AG09309 (cell line): Measurements from ENCODE around the gene CALHM1.

ENCODE experiments used
- DNase-seq: peaks from one replicate; pipeline ENCODE4 v3.0.0-alpha.2; 2010; ENCODE audit warnings: low read depth
- H3K4me3 ChIP-seq: 2 replicates; pipeline ENCODE4 v1.5.1; 2011; ENCODE audit warnings: mild to moderate bottlenecking, low read depth, low read length, moderate library complexity; ENCODE audit not compliant: control insufficient read depth
- TF ChIP-seq, protein P1 (sequence below): IDR thresholded peaks from 2 replicates; pipeline ENCODE4 v1.5.1; 2011; ENCODE audit warnings: mild to moderate bottlenecking, low read depth, low read length, inconsistent platforms; ENCODE audit not compliant: insufficient read depth, control insufficient read depth; ENCODE audit errors: missing control alignments

The CALHM1 gene

DNA sequence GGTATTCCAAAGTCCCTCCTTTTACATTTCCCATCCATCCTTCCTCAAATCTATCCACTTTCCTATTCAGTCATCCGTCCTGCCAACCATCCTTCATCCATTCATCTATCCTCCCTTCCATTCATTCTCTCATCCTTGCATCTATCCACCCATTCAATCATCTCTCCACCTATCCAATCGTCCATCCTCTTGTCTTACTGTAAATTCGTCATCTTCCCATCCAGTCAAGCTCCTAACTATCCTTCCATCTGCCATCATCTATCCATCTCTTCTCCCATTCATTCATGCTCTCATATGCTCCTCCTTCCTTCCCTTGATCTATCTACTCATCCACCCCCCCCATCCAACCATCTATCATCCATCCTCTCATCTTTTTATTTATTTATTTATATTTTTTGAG lies 15.4 kb upstream of the CALHM1 start:
- no peak overlapping the region for H3K4me3 ChIP-seq
- TF ChIP-seq, protein P1, sequence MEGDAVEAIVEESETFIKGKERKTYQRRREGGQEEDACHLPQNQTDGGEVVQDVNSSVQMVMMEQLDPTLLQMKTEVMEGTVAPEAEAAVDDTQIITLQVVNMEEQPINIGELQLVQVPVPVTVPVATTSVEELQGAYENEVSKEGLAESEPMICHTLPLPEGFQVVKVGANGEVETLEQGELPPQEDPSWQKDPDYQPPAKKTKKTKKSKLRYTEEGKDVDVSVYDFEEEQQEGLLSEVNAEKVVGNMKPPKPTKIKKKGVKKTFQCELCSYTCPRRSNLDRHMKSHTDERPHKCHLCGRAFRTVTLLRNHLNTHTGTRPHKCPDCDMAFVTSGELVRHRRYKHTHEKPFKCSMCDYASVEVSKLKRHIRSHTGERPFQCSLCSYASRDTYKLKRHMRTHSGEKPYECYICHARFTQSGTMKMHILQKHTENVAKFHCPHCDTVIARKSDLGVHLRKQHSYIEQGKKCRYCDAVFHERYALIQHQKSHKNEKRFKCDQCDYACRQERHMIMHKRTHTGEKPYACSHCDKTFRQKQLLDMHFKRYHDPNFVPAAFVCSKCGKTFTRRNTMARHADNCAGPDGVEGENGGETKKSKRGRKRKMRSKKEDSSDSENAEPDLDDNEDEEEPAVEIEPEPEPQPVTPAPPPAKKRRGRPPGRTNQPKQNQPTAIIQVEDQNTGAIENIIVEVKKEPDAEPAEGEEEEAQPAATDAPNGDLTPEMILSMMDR = no peak
- DNase-seq = no peak

DNA sequence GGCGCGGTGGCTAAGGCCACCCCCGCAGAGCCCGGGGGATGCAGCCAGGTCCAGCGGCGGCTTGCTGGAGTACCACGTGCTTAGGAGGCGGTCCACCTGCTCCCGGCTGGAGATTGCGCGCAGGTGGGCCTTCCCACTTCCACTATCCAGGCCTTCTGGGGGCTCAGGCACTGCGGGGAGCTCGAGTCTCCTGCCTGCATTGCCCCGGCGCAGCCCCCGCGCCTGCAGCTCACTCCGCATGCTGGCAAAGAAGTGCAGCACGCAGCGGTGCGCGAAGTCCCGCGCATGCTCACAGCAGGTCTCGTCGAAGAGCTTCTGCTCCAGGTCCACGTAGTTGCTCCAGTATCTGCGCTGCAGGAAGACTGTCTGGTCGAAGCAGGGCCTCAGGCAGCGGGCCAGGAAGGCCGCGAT lies 14.6 kb upstream of the CALHM1 start:
- no peak overlapping the region for H3K4me3 ChIP-seq
- TF ChIP-seq, protein P1 = no peak
- DNase-seq = no peak

DNA sequence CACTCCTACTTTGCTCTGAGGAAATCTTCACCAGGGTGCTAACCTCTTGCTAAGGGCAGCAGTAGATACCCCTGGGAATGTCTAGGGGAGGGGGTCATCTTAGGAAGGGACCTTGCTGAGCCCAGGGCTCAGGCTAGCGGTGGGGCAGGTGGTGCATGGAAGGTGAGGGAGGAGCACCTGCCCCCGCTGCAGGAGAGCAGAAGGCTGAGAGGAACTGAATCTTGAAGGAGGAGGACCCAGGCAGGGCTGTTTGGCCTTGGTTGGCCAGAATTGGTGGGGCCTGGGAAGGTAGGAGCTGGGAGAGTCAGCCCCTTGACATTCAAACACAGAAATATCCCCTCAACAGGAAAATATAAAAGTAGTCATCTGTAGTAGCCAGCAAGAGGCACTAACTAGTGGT lies 13.3 kb upstream of the CALHM1 start:
- DNase-seq = no peak
- TF ChIP-seq, protein P1 = no peak
- H3K4me3 ChIP-seq = no peak overlapping the region

DNA sequence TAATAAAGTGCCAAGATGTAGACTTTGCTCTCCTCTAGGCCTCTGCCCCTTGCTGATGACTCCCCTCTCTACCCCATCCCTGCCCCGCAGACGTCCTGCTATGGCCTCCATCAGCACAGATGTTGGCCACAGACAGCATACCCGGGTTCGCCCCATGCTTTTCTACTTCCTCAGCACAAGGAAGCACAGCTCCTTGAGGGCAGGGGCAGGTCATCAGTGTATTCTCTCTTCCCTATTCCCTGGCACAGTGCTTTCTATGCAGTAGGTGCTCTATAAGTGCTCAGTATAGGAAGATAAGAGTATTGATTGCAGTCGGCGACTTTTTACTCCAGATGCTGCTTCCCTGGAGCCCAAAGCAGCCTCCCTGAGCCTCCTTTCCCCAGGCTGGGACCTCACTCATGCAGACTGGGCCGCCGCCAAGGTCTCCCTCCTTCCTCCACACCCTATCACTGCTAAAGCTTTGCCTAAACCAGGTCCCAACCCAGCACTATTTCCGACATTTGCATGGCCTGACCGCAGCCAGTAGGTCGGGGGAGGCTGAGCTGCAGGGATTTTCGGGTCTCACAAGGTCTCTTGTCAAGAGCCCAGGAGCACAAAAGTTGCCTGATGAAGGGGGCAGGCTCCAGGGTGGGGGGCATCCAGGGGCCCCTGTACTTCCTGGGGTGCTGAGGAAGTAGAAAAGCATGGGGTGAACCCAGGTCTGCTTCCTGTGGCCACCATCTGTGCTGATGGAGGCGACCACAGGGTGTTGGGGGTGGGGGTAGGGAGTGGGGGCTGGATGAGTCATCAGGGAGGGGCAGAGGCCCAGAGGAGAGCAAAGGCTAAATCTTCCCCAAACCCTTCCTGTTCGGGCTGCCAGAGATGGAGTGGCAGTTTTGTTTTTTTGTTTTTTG lies 12.3 kb upstream of the CALHM1 start:
- TF ChIP-seq, protein P1 = no peak
- H3K4me3 ChIP-seq = no peak overlapping the region
- no peak for DNase-seq

DNA sequence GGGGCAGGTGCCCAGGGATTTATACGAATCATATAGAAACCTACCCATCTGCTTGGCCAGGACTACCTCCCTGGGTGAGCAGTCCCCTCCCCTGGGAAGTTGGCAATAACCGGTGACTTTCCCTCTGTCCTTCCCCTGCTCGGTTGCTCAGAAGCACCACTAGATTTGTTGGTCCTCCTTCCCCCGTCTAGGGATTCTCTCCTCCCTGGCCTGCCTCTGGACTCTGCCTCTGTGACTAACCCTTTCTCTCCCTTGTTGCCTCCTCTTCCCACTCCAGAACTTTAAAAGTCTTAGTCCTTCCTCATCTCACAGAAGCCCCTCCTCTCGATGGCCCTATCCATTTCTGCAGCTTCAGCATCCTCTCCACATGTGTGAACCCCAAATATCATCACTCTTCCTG lies 10.5 kb upstream of the CALHM1 start:
- no peak overlapping the region for H3K4me3 ChIP-seq
- no peak for DNase-seq
- TF ChIP-seq, protein P1 = no peak

DNA sequence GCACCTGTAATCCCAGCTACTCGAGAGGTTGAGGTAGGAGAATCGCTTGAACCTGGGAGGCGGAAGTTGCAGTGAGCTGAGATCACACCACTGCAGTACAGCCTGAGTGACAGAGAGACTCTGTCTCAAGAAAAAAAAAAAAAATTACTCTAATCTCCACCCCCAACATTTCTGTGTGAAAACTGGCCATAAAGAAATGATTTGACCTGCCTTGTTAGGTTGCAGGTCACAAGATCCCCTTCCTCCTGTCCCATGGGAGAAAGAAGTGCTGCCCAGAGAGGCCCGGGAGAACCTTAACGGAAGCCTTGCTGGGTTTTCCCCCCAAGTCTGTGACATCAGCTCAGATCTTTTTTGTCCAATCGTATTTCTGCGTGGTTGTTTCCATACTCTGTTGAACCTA lies 8.7 kb upstream of the CALHM1 start:
- no peak overlapping the region for H3K4me3 ChIP-seq
- TF ChIP-seq, protein P1 = no peak
- DNase-seq = no peak

DNA sequence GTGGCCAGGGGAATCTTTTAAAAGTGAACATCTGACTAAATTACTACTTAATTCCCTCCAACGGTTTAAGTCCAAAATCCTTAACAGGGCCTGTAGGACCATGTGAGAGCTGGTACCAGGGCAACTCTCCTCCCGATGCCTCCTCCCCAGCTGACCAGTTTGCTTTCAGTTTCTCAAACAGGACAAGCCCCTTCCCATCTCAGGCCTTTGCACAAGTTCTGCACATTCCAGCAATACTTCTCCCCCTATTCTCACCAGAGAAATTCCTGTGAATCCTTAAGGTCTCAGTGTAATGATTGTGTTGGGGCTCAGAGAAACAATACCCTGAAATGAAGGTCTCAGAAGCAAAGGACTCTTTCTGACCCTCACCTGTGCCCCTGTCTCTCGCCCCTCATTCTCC lies 8.0 kb upstream of the CALHM1 start:
- no peak for DNase-seq
- H3K4me3 ChIP-seq = no peak overlapping the region
- TF ChIP-seq, protein P1 = no peak
